Lower lobe of right lung (tissue), 2 donors: Measurements from ENCODE around the gene PRDM12. TPM values are rescaled to one million over a fixed set of nuclear protein-coding genes. Genes with fewer than 3 reads are reported as not detected.

Experiments used
- ATAC-seq, 2 donors: fragments of 200-7000 bp; cut with Tn5 transposase; one replicate each; pipeline ENCODE4 v1.9.1; 2020 to 2022; ENCODE audit warnings: mild to moderate bottlenecking in 2 of 2, moderate library complexity in 2 of 2
- DNase-seq: peaks from one replicate; pipeline ENCODE4 v3.0.0-alpha.2; 2020
- H3K27ac ChIP-seq: fragments of 200-600 bp; one replicate; pipeline ENCODE4 v1.8.0; 2022
- H3K27me3 ChIP-seq: fragments of 200-600 bp; one replicate; pipeline ENCODE4 v1.8.0; 2022; ENCODE audit warnings: low read depth
- H3K36me3 ChIP-seq: fragments of 200-600 bp; one replicate; pipeline ENCODE4 v1.8.0; 2022; ENCODE audit warnings: mild to moderate bottlenecking
- H3K4me1 ChIP-seq: fragments of 200-600 bp; one replicate; pipeline ENCODE4 v1.8.0; 2022
- H3K4me3 ChIP-seq: fragments of 200-600 bp; one replicate; pipeline ENCODE4 v1.8.0; 2022; ENCODE audit warnings: mild to moderate bottlenecking
- H3K9me3 ChIP-seq: fragments of 200-600 bp; one replicate; pipeline ENCODE4 v1.8.0; 2022
- CTCF ChIP-seq: fragments of 200-600 bp; IDR thresholded peaks from one replicate; pipeline ENCODE4 v1.8.0; 2022; ENCODE audit warnings: antibody characterized with exemption, mild to moderate bottlenecking
- intact Hi-C: fragments of 100-400 bp; cut with DNase I; formaldehyde crosslinking; loops from one replicate; pipeline ENCODE4 v1.11.0; 2022
- total RNA-seq: library from RNA; stranded (reverse); fragmentation: NEBNext Ultra II Directional; extraction: Animal tissue kit (Norgen Biotek cat#: 25700); gene quantifications from one replicate; pipeline ENCODE4 v1.2.1, GENCODE V29; 2021
- donor health status: DM: no; HTN: yes; CAD: no; lungs with severe emphysema.

PRDM12 gene
- total RNA-seq, 1 donor from 2014 or later, result not detected

DNA sequence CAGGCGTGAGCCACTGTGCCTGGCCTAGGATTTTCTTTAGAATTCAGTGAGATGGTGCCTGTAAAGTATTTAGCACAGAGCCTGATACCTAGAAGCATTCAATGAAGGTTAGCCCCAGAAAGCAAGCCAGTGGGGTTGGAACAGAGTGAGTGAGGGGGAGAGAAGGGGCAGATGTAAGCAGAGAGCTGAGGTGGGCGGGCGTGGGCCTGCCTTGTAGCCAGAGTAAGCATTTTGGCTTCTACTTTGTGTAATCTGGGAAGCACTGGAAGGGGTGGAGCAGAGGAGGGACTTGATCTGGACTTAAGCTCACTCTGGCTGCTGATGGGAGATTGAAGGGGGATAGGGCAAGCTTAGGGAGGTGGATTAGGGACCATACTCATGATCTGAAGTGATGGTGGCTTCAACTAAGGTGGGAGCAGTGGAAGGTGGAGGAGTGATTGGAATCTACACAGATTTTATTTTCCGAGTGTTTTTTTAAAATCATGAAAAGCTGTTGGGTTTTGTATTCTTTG lies 31.8 kb downstream of the PRDM12 start:
- TF ChIP-seq CTCF, result no peak
- peak; percentile 9 for DNase-seq
- H3K4me3 ChIP-seq, result no peak overlapping the region
- peaks cover 61% of the 10 kb centered on the region for H3K36me3 ChIP-seq
- ATAC-seq, result no peak
- intact Hi-C loops, result no loop called here
- H3K4me1 ChIP-seq, result peaks cover 20% of the 10 kb centered on the region
- H3K27ac ChIP-seq, result no peak overlapping the region
- no peaks in the 10 kb centered on the region for H3K9me3 ChIP-seq
- no peaks in the 10 kb centered on the region for H3K27me3 ChIP-seq

- intact Hi-C loops, result no loop called here
- Histone ChIP-seq H3K4me3 (no peak overlapping the region), H3K27ac (no peak overlapping the region), H3K36me3 (peaks cover 69% of the 10 kb centered on the region), H3K4me1 (peaks cover 20% of the 10 kb centered on the region), H3K9me3 (no peaks in the 10 kb centered on the region), H3K27me3 (no peaks in the 10 kb centered on the region)
- DNase-seq, result no peak
- no peak for TF ChIP-seq CTCF
- ATAC-seq, result no peak
These were observed 32.6 kb downstream of the PRDM12 start for GRCh38 chr9:130696996-130697395.

DNA sequence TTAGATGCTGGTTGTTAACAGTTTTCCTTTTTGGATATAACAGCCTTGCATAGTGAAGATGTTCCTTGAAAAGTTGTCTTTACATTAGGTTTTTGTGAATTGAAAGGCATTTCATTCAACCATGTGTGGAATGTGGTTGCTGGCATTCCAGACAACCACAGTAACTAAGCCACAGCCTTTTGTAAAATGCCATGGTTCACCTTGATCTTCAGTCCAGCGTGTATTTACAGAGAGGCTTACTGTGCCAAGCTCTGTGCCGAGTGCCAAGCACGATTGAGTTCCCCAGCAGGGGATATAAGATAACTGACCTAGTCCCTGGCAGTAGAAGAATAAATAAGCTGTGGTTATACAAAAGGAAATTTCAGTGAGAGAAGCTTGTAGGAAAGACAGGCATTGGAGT lies 34.1 kb downstream of the PRDM12 start:
- peaks cover 84% of the 10 kb centered on the region for H3K36me3 ChIP-seq
- DNase-seq (peak; percentile 2), ATAC-seq (no peak)
- peaks cover 14% of the 10 kb centered on the region for H3K4me1 ChIP-seq
- no peak overlapping the region for H3K27ac ChIP-seq
- TF ChIP-seq CTCF, result no peak
- intact Hi-C loops, result no loop called here
- no peaks in the 10 kb centered on the region for H3K27me3 ChIP-seq
- H3K9me3 ChIP-seq, result no peaks in the 10 kb centered on the region
- no peak overlapping the region for H3K4me3 ChIP-seq

DNA sequence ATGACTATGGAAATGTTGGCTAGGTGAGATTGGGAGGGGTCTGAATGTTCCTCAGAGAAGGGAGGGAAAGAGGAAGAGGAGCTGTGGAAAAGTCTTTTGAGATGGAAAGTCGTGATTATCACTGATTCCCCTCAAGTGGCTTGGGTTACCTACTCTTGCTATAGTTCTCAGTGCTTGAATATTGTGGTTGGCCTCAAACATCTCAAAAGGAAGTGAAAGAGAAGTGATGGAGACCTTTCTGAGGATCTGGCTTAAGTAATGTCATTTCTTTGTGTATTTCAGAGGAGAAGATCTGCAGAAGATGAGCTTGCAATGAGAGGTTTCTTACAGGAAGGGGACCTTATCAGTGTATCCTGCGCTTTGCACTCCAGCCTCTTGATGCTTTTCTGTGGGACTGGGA lies 34.7 kb downstream of the PRDM12 start:
- Histone ChIP-seq H3K4me3 (no peak overlapping the region), H3K27me3 (no peaks in the 10 kb centered on the region), H3K9me3 (no peaks in the 10 kb centered on the region), H3K36me3 (peaks cover 89% of the 10 kb centered on the region), H3K27ac (no peak overlapping the region), H3K4me1 (peaks cover 13% of the 10 kb centered on the region)
- intact Hi-C loops, result no loop called here
- no peak for TF ChIP-seq CTCF
- no peak for ATAC-seq
- DNase-seq, result no peak

- intact Hi-C loops, result loop anchor here (10.0 kb wide), 1 partner anchor 163 kb away; no protein-coding TSS in a partner anchor
- H3K4me1 ChIP-seq, result no peaks in the 10 kb centered on the region
- H3K36me3 ChIP-seq, result peaks cover 88% of the 10 kb centered on the region
- DNase-seq (peak; percentile 76), ATAC-seq (peak; percentile 91 to 93)
- H3K27ac ChIP-seq, result no peak overlapping the region
- no peaks in the 10 kb centered on the region for H3K27me3 ChIP-seq
- H3K9me3 ChIP-seq, result no peaks in the 10 kb centered on the region
- TF ChIP-seq CTCF, result peak; percentile 94
- H3K4me3 ChIP-seq, result no peak overlapping the region
These were observed 36.9 kb downstream of the PRDM12 start for GRCh38 chr9:130701059-130702022.
